Measurements from ENCODE around the gene MARCHF10. TPM values are rescaled to one million over a fixed set of nuclear protein-coding genes. Genes with fewer than 3 reads are reported as not detected.

MARCHF10 gene
- total RNA-seq, 1 experiment from 2014 or later = not detected

GRCh38 chr17:62657690-62658089 lies 150.4 kb downstream of the MARCHF10 start:
- Histone ChIP-seq H3K36me3 (ENCODE audit: insufficient read depth, low read length) (no peaks in the 10 kb centered on the region), H4K20me1 (ENCODE audit: insufficient read depth, low read depth, low read length) (no peaks in the 10 kb centered on the region), H3K27ac (ENCODE audit: low read length) (no peak overlapping the region), H3K9ac (ENCODE audit: low read length) (no peak overlapping the region), H3K27me3 (ENCODE audit: low read length) (no peaks in the 10 kb centered on the region), H3K4me2 (ENCODE audit: low read depth, low read length, poor library complexity, severe bottlenecking) (no peak overlapping the region), H3K9me2 (replicated peaks; ENCODE audit: insufficient read depth, low read length) (no peaks in the 10 kb centered on the region), H3K4me1 (ENCODE audit: low read length) (peaks cover 9% of the 10 kb centered on the region), H2AFZ (ENCODE audit: low read length) (no peak overlapping the region), H3K79me2 (ENCODE audit: low read length) (no peaks in the 10 kb centered on the region), H3K9me3 (ENCODE audit: low read length) (no peaks in the 10 kb centered on the region), H3K4me3 (ENCODE audit: low read length) (no peak overlapping the region)
- no peak for DNase-seq

GRCh38 chr17:62657145-62657665 lies 150.9 kb downstream of the MARCHF10 start:
- Histone ChIP-seq H3K9me2 (replicated peaks; ENCODE audit: insufficient read depth, low read length) (no peaks in the 10 kb centered on the region), H2AFZ (ENCODE audit: low read length) (no peak overlapping the region), H3K27ac (ENCODE audit: low read length) (no peak overlapping the region), H3K4me1 (ENCODE audit: low read length) (peaks cover 14% of the 10 kb centered on the region), H3K4me2 (ENCODE audit: low read depth, low read length, poor library complexity, severe bottlenecking) (no peak overlapping the region), H3K27me3 (ENCODE audit: low read length) (no peaks in the 10 kb centered on the region), H3K36me3 (ENCODE audit: insufficient read depth, low read length) (no peaks in the 10 kb centered on the region), H3K9ac (ENCODE audit: low read length) (no peak overlapping the region), H4K20me1 (ENCODE audit: insufficient read depth, low read depth, low read length) (no peaks in the 10 kb centered on the region), H3K79me2 (ENCODE audit: low read length) (no peaks in the 10 kb centered on the region), H3K9me3 (ENCODE audit: low read length) (no peaks in the 10 kb centered on the region), H3K4me3 (ENCODE audit: low read length) (no peak overlapping the region)
- no peak for DNase-seq

GRCh38 chr17:62656446-62656845 lies 151.7 kb downstream of the MARCHF10 start:
- H3K9me2 ChIP-seq (replicated peaks; ENCODE audit: insufficient read depth, low read length) = no peaks in the 10 kb centered on the region
- H3K4me1 ChIP-seq (ENCODE audit: low read length) = peaks cover 15% of the 10 kb centered on the region
- no peak overlapping the region for H3K27ac ChIP-seq (ENCODE audit: low read length)
- no peaks in the 10 kb centered on the region for H4K20me1 ChIP-seq (ENCODE audit: insufficient read depth, low read depth, low read length)
- H3K4me3 ChIP-seq (ENCODE audit: low read length) = no peak overlapping the region
- DNase-seq = no peak
- no peak overlapping the region for H3K9ac ChIP-seq (ENCODE audit: low read length)
- no peak overlapping the region for H2AFZ ChIP-seq (ENCODE audit: low read length)
- H3K4me2 ChIP-seq (ENCODE audit: low read depth, low read length, poor library complexity, severe bottlenecking) = no peak overlapping the region
- 0 out of 2 replicates have a peak, but pooled peaks cover 2% of the 10 kb centered on the region for H3K27me3 ChIP-seq (ENCODE audit: low read length)
- no peaks in the 10 kb centered on the region for H3K79me2 ChIP-seq (ENCODE audit: low read length)
- H3K36me3 ChIP-seq (ENCODE audit: insufficient read depth, low read length) = no peaks in the 10 kb centered on the region
- H3K9me3 ChIP-seq (ENCODE audit: low read length) = no peaks in the 10 kb centered on the region

GRCh38 chr17:62655656-62656055 lies 152.5 kb downstream of the MARCHF10 start:
- Histone ChIP-seq H3K4me2 (ENCODE audit: low read depth, low read length, poor library complexity, severe bottlenecking) (no peak overlapping the region), H3K27me3 (ENCODE audit: low read length) (0 out of 2 replicates have a peak, but pooled peaks cover 2% of the 10 kb centered on the region), H3K9ac (ENCODE audit: low read length) (no peak overlapping the region), H3K36me3 (ENCODE audit: insufficient read depth, low read length) (no peaks in the 10 kb centered on the region), H3K9me3 (ENCODE audit: low read length) (no peaks in the 10 kb centered on the region), H3K9me2 (replicated peaks; ENCODE audit: insufficient read depth, low read length) (no peaks in the 10 kb centered on the region), H2AFZ (ENCODE audit: low read length) (no peak overlapping the region), H3K4me3 (ENCODE audit: low read length) (no peak overlapping the region), H3K27ac (ENCODE audit: low read length) (no peak overlapping the region), H3K4me1 (ENCODE audit: low read length) (peaks cover 15% of the 10 kb centered on the region), H4K20me1 (ENCODE audit: insufficient read depth, low read depth, low read length) (no peaks in the 10 kb centered on the region), H3K79me2 (ENCODE audit: low read length) (no peaks in the 10 kb centered on the region)
- DNase-seq = no peak

- Histone ChIP-seq H3K9me2 (replicated peaks; ENCODE audit: insufficient read depth, low read length) (no peaks in the 10 kb centered on the region), H3K4me1 (ENCODE audit: low read length) (peaks cover 15% of the 10 kb centered on the region), H3K4me3 (ENCODE audit: low read length) (no peak overlapping the region; the same call in 1 of the 2 replicates), H3K9me3 (ENCODE audit: low read length) (no peaks in the 10 kb centered on the region), H3K27me3 (ENCODE audit: low read length) (0 out of 2 replicates have a peak, but pooled peaks cover 2% of the 10 kb centered on the region), H4K20me1 (ENCODE audit: insufficient read depth, low read depth, low read length) (no peaks in the 10 kb centered on the region), H3K79me2 (ENCODE audit: low read length) (no peaks in the 10 kb centered on the region), H3K9ac (ENCODE audit: low read length) (no peak overlapping the region), H3K4me2 (ENCODE audit: low read depth, low read length, poor library complexity, severe bottlenecking) (no peak overlapping the region), H2AFZ (ENCODE audit: low read length) (no peak overlapping the region; the same call in 1 of the 2 replicates), H3K36me3 (ENCODE audit: insufficient read depth, low read length) (no peaks in the 10 kb centered on the region), H3K27ac (ENCODE audit: low read length) (no peak overlapping the region)
- DNase-seq = no peak
Measured at GRCh38 chr17:62653826-62654761, 154.0 kb downstream of the MARCHF10 start.

- peak; percentile 65 for DNase-seq
- peak overlapping the region; percentile 69 for H3K9ac ChIP-seq (ENCODE audit: low read length)
- peak overlapping the region; percentile 86 for H2AFZ ChIP-seq (ENCODE audit: low read length)
- H4K20me1 ChIP-seq (ENCODE audit: insufficient read depth, low read depth, low read length) = no peaks in the 10 kb centered on the region
- no peaks in the 10 kb centered on the region for H3K9me3 ChIP-seq (ENCODE audit: low read length)
- 0 out of 2 replicates have a peak, but pooled peaks cover 2% of the 10 kb centered on the region for H3K27me3 ChIP-seq (ENCODE audit: low read length)
- H3K4me2 ChIP-seq (ENCODE audit: low read depth, low read length, poor library complexity, severe bottlenecking) = peak overlapping the region; percentile 72
- no peaks in the 10 kb centered on the region for H3K79me2 ChIP-seq (ENCODE audit: low read length)
- peak overlapping the region; percentile 66 for H3K4me3 ChIP-seq (ENCODE audit: low read length)
- peaks cover 15% of the 10 kb centered on the region for H3K4me1 ChIP-seq (ENCODE audit: low read length)
- H3K9me2 ChIP-seq (replicated peaks; ENCODE audit: insufficient read depth, low read length) = no peaks in the 10 kb centered on the region
- H3K27ac ChIP-seq (ENCODE audit: low read length) = no peak overlapping the region
- no peaks in the 10 kb centered on the region for H3K36me3 ChIP-seq (ENCODE audit: insufficient read depth, low read length)
Measured at GRCh38 chr17:62653002-62653825, 154.9 kb downstream of the MARCHF10 start.

GRCh38 chr17:62652251-62653001 lies 155.7 kb downstream of the MARCHF10 start:
- Histone ChIP-seq H2AFZ (ENCODE audit: low read length) (peak overlapping the region; percentile 86), H3K4me1 (ENCODE audit: low read length) (peaks cover 15% of the 10 kb centered on the region), H3K9ac (ENCODE audit: low read length) (peak overlapping the region; percentile 69)

More at GRCh38 chr17:62652251-62653001, 155.7 kb downstream of the MARCHF10 start:
- Histone ChIP-seq H3K27ac (ENCODE audit: low read length) (no peak overlapping the region), H3K36me3 (ENCODE audit: insufficient read depth, low read length) (no peaks in the 10 kb centered on the region), H3K9me2 (replicated peaks; ENCODE audit: insufficient read depth, low read length) (no peaks in the 10 kb centered on the region), H3K4me3 (ENCODE audit: low read length) (peak overlapping the region; percentile 66), H3K4me2 (ENCODE audit: low read depth, low read length, poor library complexity, severe bottlenecking) (peak overlapping the region; percentile 72), H3K79me2 (ENCODE audit: low read length) (no peaks in the 10 kb centered on the region), H3K27me3 (ENCODE audit: low read length) (0 out of 2 replicates have a peak, but pooled peaks cover 2% of the 10 kb centered on the region), H3K9me3 (ENCODE audit: low read length) (no peaks in the 10 kb centered on the region), H4K20me1 (ENCODE audit: insufficient read depth, low read depth, low read length) (no peaks in the 10 kb centered on the region)
- no peak for DNase-seq
